Measurements from ENCODE around the gene GAMT. TPM values are rescaled to one million over a fixed set of nuclear protein-coding genes. Genes with fewer than 3 reads are reported as not detected.

The GAMT gene
- total RNA-seq, 5 donors from 2014 or later (not counting 1 experiment from before 2014, with no cell fraction given), result 11.8 to 18.1 (median 13.7) TPM

GRCh38 chr19:1410136-1410786 lies 8.9 kb upstream of the GAMT start:
- ATAC-seq (replicated peaks in 1 of 4) (no peak), DNase-seq (no peak)
- Histone ChIP-seq H3K9me3 (no peaks in the 10 kb centered on the region), H3K4me1 (ENCODE audit: control insufficient read depth in 1 of 2, extremely low read depth in 1 of 2, insufficient read depth in 2 of 2, low read length in 2 of 2) (peaks cover 19 to 76% of the 10 kb centered on the region in 2 experiments), H3K27me3 (replicated peaks in 1 of 2; ENCODE audit: control insufficient read depth in 2 of 2, extremely low read depth in 1 of 2, insufficient read depth in 2 of 2, low read length in 1 of 2) (no peaks in the 10 kb centered on the region), H3K4me3 (ENCODE audit: control insufficient read depth in 1 of 2, extremely low read depth in 1 of 2, low read length in 1 of 2) (no peak overlapping the region), H3K36me3 (ENCODE audit: control insufficient read depth in 2 of 2, extremely low read depth in 1 of 2, insufficient read depth in 1 of 2, low read length in 1 of 2) (peaks cover 12 to 22% of the 10 kb centered on the region in 2 donors), H3K27ac (ENCODE audit: low read length) (peak overlapping the region; percentile 23)
- Mint-ChIP-seq H3K36me3 (peaks cover 8% of the 10 kb centered on the region), H3K9me3 (no peaks in the 10 kb centered on the region), H3K4me1 (peaks cover 56 to 68% (median 68%) of the 10 kb centered on the region in 3 donors), H3K27ac (peak overlapping the region; percentile 59 to 96), H3K4me3 (peak overlapping the region; percentile 91 to 95 (median 94)), H3K27me3 (no peaks in the 10 kb centered on the region)
- 74% methylated on average over 15 of the region's 23 CpGs for WGBS (ENCODE audit: insufficient coverage)
- ChIA-PET CTCF (no interaction called here), POLR2A (no interaction called here)

DNA sequence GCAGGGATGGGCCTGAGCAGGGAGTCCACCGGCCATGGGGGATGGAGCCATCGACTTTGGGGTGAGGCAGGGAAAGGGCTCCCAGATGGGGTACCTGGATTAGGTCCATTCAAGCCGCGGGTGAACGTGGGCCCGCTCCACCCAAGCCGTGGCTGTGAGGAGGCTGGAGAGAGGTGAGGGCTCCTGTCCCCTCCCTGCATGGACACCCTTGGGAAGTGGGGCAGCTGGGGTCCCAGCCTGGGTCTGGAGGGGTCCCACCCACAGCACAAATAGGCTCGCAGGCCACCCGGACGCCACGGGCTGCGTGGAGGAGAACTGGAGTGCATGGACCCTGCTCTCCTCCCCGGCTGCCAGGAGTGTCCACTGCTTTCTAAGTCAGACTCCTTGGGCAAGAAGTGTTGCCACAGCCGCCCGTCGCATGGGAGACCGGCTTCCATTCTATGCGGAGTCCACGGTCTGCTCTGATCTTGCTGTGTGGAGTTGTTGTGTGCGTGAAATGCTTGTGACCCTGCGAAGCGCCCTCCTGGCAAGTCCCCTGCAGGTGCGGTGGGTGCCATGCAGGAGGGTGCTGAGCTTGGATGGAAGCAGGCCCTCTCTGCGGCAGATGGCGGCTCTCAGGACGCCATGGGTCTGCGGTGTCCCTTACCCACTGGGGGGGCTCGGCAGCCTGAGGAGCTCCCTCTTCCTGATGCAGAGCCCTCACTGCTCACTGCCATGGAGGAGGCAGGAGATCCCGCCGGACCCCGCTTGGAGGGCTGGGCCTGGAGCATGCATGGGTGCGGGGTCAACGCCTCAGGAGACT lies 8.1 kb upstream of the GAMT start:
- WGBS (ENCODE audit: insufficient coverage), result 60% methylated on average over 28 of the region's 33 CpGs
- no peak for DNase-seq

DNA sequence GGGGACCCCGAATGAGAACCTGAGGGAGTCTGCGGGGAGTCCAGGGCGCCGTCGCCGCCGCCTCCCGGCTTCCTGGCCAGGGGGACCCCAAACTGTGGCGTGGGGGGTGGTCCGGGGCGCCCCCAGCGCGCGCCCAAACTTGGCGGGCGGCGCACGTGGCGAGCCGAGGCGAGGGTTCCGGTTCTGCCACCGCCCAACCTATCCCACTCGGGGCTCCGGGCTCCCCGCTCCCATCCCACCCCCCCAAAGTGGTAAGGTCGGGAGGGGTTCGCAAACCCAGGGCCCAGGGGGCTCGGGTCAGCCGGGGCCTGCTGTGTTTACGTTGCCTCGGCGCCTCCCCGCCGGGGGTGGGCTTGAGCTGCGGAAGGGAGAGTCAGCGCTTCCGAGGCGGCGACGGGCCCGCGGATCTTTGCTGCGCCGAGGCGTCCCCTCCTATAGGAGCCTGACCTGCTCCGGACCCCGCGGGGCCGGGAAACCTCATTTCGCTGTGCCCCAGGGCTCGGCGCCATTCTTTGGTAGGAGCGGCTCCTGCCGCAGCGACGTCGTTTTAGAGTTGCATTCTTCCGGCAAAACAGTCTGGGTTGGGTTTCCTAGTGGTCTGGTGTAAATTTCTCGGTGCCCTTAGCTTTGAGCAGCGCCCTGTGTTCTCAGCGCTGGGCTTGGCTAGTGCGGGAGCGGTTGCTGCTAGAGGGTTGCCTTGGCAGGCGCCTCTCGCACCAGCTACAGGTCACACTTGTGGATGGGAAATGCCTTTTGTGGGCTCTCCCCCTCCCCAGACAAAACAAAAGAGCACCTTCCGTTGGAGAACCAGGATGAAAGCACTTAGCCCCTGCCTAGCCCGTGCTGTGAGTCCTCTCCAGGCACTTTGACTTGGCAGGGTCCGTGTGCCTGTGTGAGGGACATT lies 7.2 kb upstream of the GAMT start:
- peaks cover 49 to 54% (median 54%) of the 10 kb centered on the region in 3 donors for H3K4me1 Mint-ChIP-seq
- H3K36me3 ChIP-seq (ENCODE audit: control insufficient read depth in 2 of 2, extremely low read depth in 1 of 2, insufficient read depth in 1 of 2, low read length in 1 of 2), result peaks cover 10 to 19% of the 10 kb centered on the region in 2 donors
- peak; percentile 10 to 22 (median 15) for ATAC-seq (replicated peaks in 1 of 4)

More for the DNA sequence above, 8.1 kb upstream of the GAMT start:
- ChIA-PET CTCF (no interaction called here), POLR2A (no interaction called here)
- ATAC-seq (replicated peaks in 1 of 4), result no peak
- Mint-ChIP-seq H3K9me3 (no peaks in the 10 kb centered on the region), H3K27me3 (no peaks in the 10 kb centered on the region), H3K4me1 (peaks cover 50 to 62% (median 62%) of the 10 kb centered on the region in 3 donors), H3K27ac (peak overlapping the region; percentile 93 to 96), H3K36me3 (peaks cover 8% of the 10 kb centered on the region), H3K4me3 (peak overlapping the region; percentile 91 to 95 (median 94))
- Histone ChIP-seq H3K4me3 (ENCODE audit: control insufficient read depth in 1 of 2, extremely low read depth in 1 of 2, low read length in 1 of 2) (peak overlapping the region; percentile 83 to 97), H3K27me3 (replicated peaks in 1 of 2; ENCODE audit: control insufficient read depth in 2 of 2, extremely low read depth in 1 of 2, insufficient read depth in 2 of 2, low read length in 1 of 2) (peaks cover 0 to 3% of the 10 kb centered on the region in 2 experiments), H3K9me3 (no peaks in the 10 kb centered on the region), H3K36me3 (ENCODE audit: control insufficient read depth in 2 of 2, extremely low read depth in 1 of 2, insufficient read depth in 1 of 2, low read length in 1 of 2) (peaks cover 12 to 22% of the 10 kb centered on the region in 2 donors), H3K4me1 (ENCODE audit: control insufficient read depth in 1 of 2, extremely low read depth in 1 of 2, insufficient read depth in 2 of 2, low read length in 2 of 2) (peaks cover 19 to 68% of the 10 kb centered on the region in 2 experiments), H3K27ac (ENCODE audit: low read length) (peak overlapping the region; percentile 92)

GRCh38 chr19:1407528-1408299 lies 6.4 kb upstream of the GAMT start, which contains the start of gene DAZAP1:
Gene DAZAP1, plus strand, starts transcription at chr19:1407586. Its CDS starts 188 bp downstream, at chr19:1407774.
- peak within 1 kb of the TSS; percentile 78 to 79 for H3K27ac Mint-ChIP-seq
- ATAC-seq (replicated peaks in 1 of 4) (peak; percentile 0 to 22 (median 2)), DNase-seq (peak in 29 of 35 experiments; percentile 15 to 55 (median 32))
- peaks cover 45 to 50% (median 48%) of the 10 kb centered on the region in 3 donors for H3K4me1 Mint-ChIP-seq
- peaks cover 2% of the 10 kb centered on the region in 2 donors for H3K27me3 Mint-ChIP-seq
- H3K36me3 Mint-ChIP-seq, result peaks cover 8% of the 10 kb centered on the region
- H3K9me3 Mint-ChIP-seq, result no peaks in the 10 kb centered on the region
- H3K27me3 ChIP-seq (replicated peaks in 1 of 2; ENCODE audit: control insufficient read depth in 2 of 2, extremely low read depth in 1 of 2, insufficient read depth in 2 of 2, low read length in 1 of 2), result peaks cover 0 to 11% of the 10 kb centered on the region in 2 experiments
- WGBS (ENCODE audit: insufficient coverage), result under 1% methylated on average over 119 of the region's 121 CpGs
- peak within 1 kb of the TSS; percentile 92 for H3K27ac ChIP-seq (ENCODE audit: low read length)
- H3K9me3 ChIP-seq, result no peaks in the 10 kb centered on the region
- peak within 1 kb of the TSS; percentile 91 to 95 (median 94) for H3K4me3 Mint-ChIP-seq
- H3K4me1 ChIP-seq (ENCODE audit: control insufficient read depth in 1 of 2, extremely low read depth in 1 of 2, insufficient read depth in 2 of 2, low read length in 2 of 2), result peaks cover 19 to 55% of the 10 kb centered on the region in 2 experiments
- ChIA-PET CTCF (no interaction called here), POLR2A (no interaction called here)
- H3K36me3 ChIP-seq (ENCODE audit: control insufficient read depth in 2 of 2, extremely low read depth in 1 of 2, insufficient read depth in 1 of 2, low read length in 1 of 2), result peaks cover 5 to 11% of the 10 kb centered on the region in 2 donors
- H3K4me3 ChIP-seq (ENCODE audit: control insufficient read depth in 1 of 2, extremely low read depth in 1 of 2, low read length in 1 of 2), result peak within 1 kb of the TSS; percentile 83 to 97

More for the DNA sequence above, 7.2 kb upstream of the GAMT start:
- H3K36me3 Mint-ChIP-seq, result peaks cover 8% of the 10 kb centered on the region
- H3K27ac ChIP-seq (ENCODE audit: low read length), result peak overlapping the region; percentile 92
- peak overlapping the region; percentile 83 to 97 for H3K4me3 ChIP-seq (ENCODE audit: control insufficient read depth in 1 of 2, extremely low read depth in 1 of 2, low read length in 1 of 2)
- peak; percentile 28 to 74 (median 53) for DNase-seq
- peaks cover 19 to 60% of the 10 kb centered on the region in 2 experiments for H3K4me1 ChIP-seq (ENCODE audit: control insufficient read depth in 1 of 2, extremely low read depth in 1 of 2, insufficient read depth in 2 of 2, low read length in 2 of 2)
- H3K9me3 Mint-ChIP-seq, result no peaks in the 10 kb centered on the region
- no peaks in the 10 kb centered on the region for H3K27me3 Mint-ChIP-seq
- peaks cover 0 to 4% of the 10 kb centered on the region in 2 experiments for H3K27me3 ChIP-seq (replicated peaks in 1 of 2; ENCODE audit: control insufficient read depth in 2 of 2, extremely low read depth in 1 of 2, insufficient read depth in 2 of 2, low read length in 1 of 2)
- peak overlapping the region; percentile 91 to 95 (median 94) for H3K4me3 Mint-ChIP-seq
- WGBS (ENCODE audit: insufficient coverage), result under 1% methylated on average over 44 of the region's 69 CpGs
- POLR2A ChIA-PET, result no interaction called here
- CTCF ChIA-PET, result interaction anchor here in 1 of 2 donors (0.7 kb wide), 1 partner anchor 681 kb away, joined by 4 read pairs; no protein-coding TSS in a partner anchor
- H3K9me3 ChIP-seq, result no peaks in the 10 kb centered on the region
- H3K27ac Mint-ChIP-seq, result peak overlapping the region; percentile 93 to 96

- ATAC-seq (replicated peaks in 1 of 4) (peak; percentile 76 to 87 (median 81)), DNase-seq (peak; percentile 95 to 100 (median 99))
- ChIA-PET POLR2A (no interaction called here), CTCF (no interaction called here)
- peaks cover 21 to 55% of the 10 kb centered on the region in 2 experiments for H3K4me1 ChIP-seq (ENCODE audit: control insufficient read depth in 1 of 2, extremely low read depth in 1 of 2, insufficient read depth in 2 of 2, low read length in 2 of 2)
- peaks cover 8% of the 10 kb centered on the region for H3K36me3 Mint-ChIP-seq
- H3K4me3 ChIP-seq (ENCODE audit: control insufficient read depth in 1 of 2, extremely low read depth in 1 of 2, low read length in 1 of 2), result peak overlapping the region in 1 of 2 donors; percentile 47
- no peaks in the 10 kb centered on the region for H3K9me3 Mint-ChIP-seq
- peak overlapping the region; percentile 78 to 79 for H3K27ac Mint-ChIP-seq
- H3K27me3 Mint-ChIP-seq, result peaks cover 4% of the 10 kb centered on the region in 2 donors
- H3K27me3 ChIP-seq (replicated peaks in 1 of 2; ENCODE audit: control insufficient read depth in 2 of 2, extremely low read depth in 1 of 2, insufficient read depth in 2 of 2, low read length in 1 of 2), result peaks cover 0 to 19% of the 10 kb centered on the region in 2 experiments
- no peaks in the 10 kb centered on the region for H3K9me3 ChIP-seq
- H3K36me3 ChIP-seq (ENCODE audit: control insufficient read depth in 2 of 2, extremely low read depth in 1 of 2, insufficient read depth in 1 of 2, low read length in 1 of 2), result peaks cover 0 to 8% of the 10 kb centered on the region in 2 donors
- H3K4me3 Mint-ChIP-seq, result peak overlapping the region; percentile 72 to 81 (median 72)
- peaks cover 41 to 46% (median 46%) of the 10 kb centered on the region in 3 donors for H3K4me1 Mint-ChIP-seq
- H3K27ac ChIP-seq (ENCODE audit: low read length), result peak overlapping the region; percentile 65
- WGBS (ENCODE audit: insufficient coverage), result under 1% methylated on average over 71 of the region's 72 CpGs
Measured at GRCh38 chr19:1406774-1407527, 5.6 kb upstream of the GAMT start.
